Non-pigmented ciliary epithelial cell (primary cell): ENCODE data around the gene NAIF1.
"Not testable (repeated sequence)": the region's sequence is repeated elsewhere in the genome, so short reads cannot be mapped to it uniquely, and the experiment has no call there.

Experiments used
- DNase-seq: peaks from one replicate; pipeline ENCODE4 v3.0.0-alpha.2; 2010; ENCODE audit warnings: low read depth

The NAIF1 gene

GRCh38 chr9:128026773-128027541 is 40.2 kb downstream of the NAIF1 start:
- no peak for DNase-seq

GRCh38 chr9:128026255-128026772 is 40.8 kb downstream of the NAIF1 start:
- DNase-seq = no peak

GRCh38 chr9:128025736-128026135 is 41.4 kb downstream of the NAIF1 start:
- DNase-seq = no peak

- no peak for DNase-seq
Observed at GRCh38 chr9:128024761-128025308, 42.3 kb downstream of the NAIF1 start.

- DNase-seq = not testable (repeated sequence)
Observed at GRCh38 chr9:128023671-128024070, 43.4 kb downstream of the NAIF1 start.

GRCh38 chr9:128022886-128023285 is 44.2 kb downstream of the NAIF1 start:
- no peak for DNase-seq

GRCh38 chr9:128021098-128021497 is 46.0 kb downstream of the NAIF1 start:
- DNase-seq = no peak

- no peak for DNase-seq
Observed at GRCh38 chr9:128020692-128021091, 46.4 kb downstream of the NAIF1 start.

GRCh38 chr9:128015696-128016095 is 51.4 kb downstream of the NAIF1 start:
- no peak for DNase-seq
